H1 (cell line): Measurements from ENCODE around the gene PCDH9. TPM values are rescaled to one million over a fixed set of nuclear protein-coding genes. Genes with fewer than 3 reads are reported as not detected.

Experiments used
- CTCF ChIA-PET: fragments of 300-600 bp; sonication (Branson Sonifier 250); formaldehyde crosslinking; loops from one replicate; lab custom pipeline; 2021; ENCODE audit not compliant: partially characterized antibody; lab: Charles Lee
- POLR2A ChIA-PET: fragments of 300-600 bp; sonication (Branson Sonifier 250); formaldehyde crosslinking; loops from one replicate; lab custom pipeline; 2021; ENCODE audit warnings: inconsistent platforms; ENCODE audit not compliant: partially characterized antibody; lab: Charles Lee
- DNase-seq, 2 experiments: peaks; one replicate each; pipeline versions ENCODE4 v3.0.0 to v3.0.0-alpha.2; 2010 to 2022; ENCODE audit warnings: low spot score in 2 of 2, low read depth in 1 of 2, mixed read lengths in 1 of 2
- FAIRE-seq: peaks from 2 replicates; lab custom pipeline; 2011; peaks lifted over from hg19 to GRCh38; lab: Jason Lieb, UNC
- H2AFZ ChIP-seq: 2 replicates; pipeline ENCODE4 v1.8.1; 2012; ENCODE audit warnings: low read length, inconsistent platforms
- H2AK5ac ChIP-seq: 2 replicates; pipeline ENCODE4 v1.6.1; 2013; ENCODE audit warnings: low read depth, low read length
- H2BK120ac ChIP-seq: replicated peaks from 2 replicates; pipeline ENCODE3; 2013; ENCODE audit warnings: low read depth, low read length, inconsistent platforms
- H2BK12ac ChIP-seq: 2 replicates; pipeline ENCODE4 v1.6.1; 2013; ENCODE audit warnings: low read depth, low read length
- H2BK15ac ChIP-seq: 2 replicates; pipeline ENCODE4 v1.6.1; 2013; ENCODE audit warnings: low read length
- H2BK20ac ChIP-seq: 2 replicates; pipeline ENCODE4 v1.6.1; 2013; ENCODE audit warnings: low read length
- H2BK5ac ChIP-seq: 2 replicates; pipeline ENCODE4 v1.6.1; 2013; ENCODE audit warnings: low read depth, low read length
- H3K14ac ChIP-seq: 2 replicates; pipeline ENCODE4 v1.6.1; 2013; ENCODE audit warnings: inconsistent platforms; ENCODE audit not compliant: insufficient read length
- H3K18ac ChIP-seq: 2 replicates; pipeline ENCODE4 v1.6.1; 2013; ENCODE audit warnings: low read length; ENCODE audit errors: extremely low read depth
- H3K23ac ChIP-seq: 2 replicates; pipeline ENCODE4 v1.6.1; 2013; ENCODE audit warnings: inconsistent platforms; ENCODE audit not compliant: insufficient read length
- H3K23me2 ChIP-seq: 2 replicates; pipeline ENCODE4 v1.6.1; 2013; ENCODE audit warnings: low read depth, low read length
- H3K27ac ChIP-seq: 2 replicates; pipeline ENCODE4 v1.6.1; 2011; ENCODE audit warnings: low read depth, low read length, inconsistent platforms
- H3K27me3 ChIP-seq, 4 experiments: replicated peaks in 1 of 4; 1 replicate in 1 of 4; 2 replicates in 3 of 4; pipeline versions ENCODE4 v1.6.1 to v1.8.1; 2011 to 2013; ENCODE audit warnings: low read length in 3 of 4, mild to moderate bottlenecking in 3 of 4, inconsistent platforms in 2 of 4, mixed read lengths in 2 of 4, moderate library complexity in 1 of 4; ENCODE audit not compliant: control insufficient read depth in 3 of 4, insufficient read depth in 3 of 4; ENCODE audit errors: extremely low read depth in 1 of 4
- H3K36me3 ChIP-seq, 4 experiments: 2 replicates each; pipeline versions ENCODE4 v1.6.1 to v1.8.1; 2011 to 2013; ENCODE audit warnings: mild to moderate bottlenecking in 4 of 4, low read length in 3 of 4, moderate library complexity in 2 of 4, control low read depth in 1 of 4, inconsistent platforms in 1 of 4; ENCODE audit not compliant: insufficient read depth in 4 of 4, control insufficient read depth in 2 of 4
- H3K4ac ChIP-seq: replicated peaks from 2 replicates; pipeline ENCODE3; 2013; ENCODE audit warnings: low read length, low read depth, mixed read lengths, inconsistent platforms; ENCODE audit not compliant: insufficient read length
- H3K4me1 ChIP-seq, 4 experiments: replicated peaks in 1 of 4; 1 replicate in 1 of 4; 2 replicates in 3 of 4; pipeline versions ENCODE4 v1.6.1 to v1.8.1; 2011 to 2013; ENCODE audit warnings: low read length in 3 of 4, inconsistent platforms in 2 of 4, mixed read lengths in 1 of 4; ENCODE audit not compliant: insufficient read depth in 4 of 4, control insufficient read depth in 3 of 4
- H3K4me2 ChIP-seq, 2 experiments: 2 replicates each; pipeline versions ENCODE4 v1.6.1 to v1.8.1; 2011 to 2013; ENCODE audit warnings: low read depth in 2 of 2, low read length in 2 of 2, control low read depth in 1 of 2, inconsistent platforms in 1 of 2, mild to moderate bottlenecking in 1 of 2; ENCODE audit not compliant: insufficient read depth in 1 of 2
- H3K4me3 ChIP-seq, 4 experiments: fragments of 200-600, 300-600 bp in 1 of 4; sonication (generic), shearing (Covaris generic), sonication (Bioruptor Twin) in 1 of 4; 2 replicates each; pipeline versions ENCODE4 v1.5.1 to v1.8.1; 2011 to 2016; ENCODE audit warnings: low read length in 4 of 4, low read depth in 3 of 4, control low read depth in 2 of 4, inconsistent platforms in 2 of 4, mild to moderate bottlenecking in 2 of 4, mixed read lengths in 1 of 4, moderate library complexity in 1 of 4; ENCODE audit not compliant: insufficient read depth in 2 of 4; ENCODE audit errors: extremely low read depth in 1 of 4
- H3K56ac ChIP-seq: replicated peaks from 2 replicates; pipeline ENCODE3; 2013; ENCODE audit warnings: low read depth, mild to moderate bottlenecking, mixed read lengths, low read length, inconsistent platforms; ENCODE audit not compliant: insufficient read length
- H3K79me1 ChIP-seq: 2 replicates; pipeline ENCODE4 v1.6.1; 2013; ENCODE audit warnings: low read depth, low read length, control low read depth
- H3K79me2 ChIP-seq, 2 experiments: 2 replicates each; pipeline versions ENCODE4 v1.6.1 to v1.8.1; 2012 to 2013; ENCODE audit warnings: low read length in 2 of 2, mild to moderate bottlenecking in 2 of 2, inconsistent platforms in 1 of 2; ENCODE audit not compliant: insufficient read depth in 2 of 2, control insufficient read depth in 1 of 2
- H3K9ac ChIP-seq, 4 experiments: replicated peaks in 1 of 4; 1 replicate in 1 of 4; 2 replicates in 3 of 4; pipeline versions ENCODE4 v1.6.1 to v1.8.1; 2011 to 2013; ENCODE audit warnings: low read depth in 3 of 4, low read length in 3 of 4, control low read depth in 2 of 4, mild to moderate bottlenecking in 2 of 4, moderate library complexity in 2 of 4, inconsistent platforms in 1 of 4; ENCODE audit errors: extremely low read depth in 1 of 4
- H3K9me3 ChIP-seq, 2 experiments: 2 replicates each; pipeline versions ENCODE4 v1.6.1 to v1.8.1; 2012 to 2013; ENCODE audit warnings: mild to moderate bottlenecking in 2 of 2, moderate library complexity in 2 of 2, control low read depth in 1 of 2, inconsistent platforms in 1 of 2, low read depth in 1 of 2, low read length in 1 of 2, mixed read lengths in 1 of 2; ENCODE audit not compliant: insufficient read depth in 2 of 2
- H4K20me1 ChIP-seq, 2 experiments: replicated peaks in 1 of 2; 2 replicates each; pipeline versions ENCODE3 to v1.8.1; 2011 to 2013; ENCODE audit warnings: inconsistent platforms in 2 of 2, low read length in 2 of 2, mild to moderate bottlenecking in 1 of 2; ENCODE audit not compliant: insufficient read depth in 2 of 2, control insufficient read depth in 1 of 2
- H4K5ac ChIP-seq: 2 replicates; pipeline ENCODE4 v1.6.1; 2013; ENCODE audit warnings: low read length, low read depth, mixed read lengths, inconsistent platforms; ENCODE audit not compliant: insufficient read length
- H4K8ac ChIP-seq: 2 replicates; pipeline ENCODE4 v1.8.0; 2013; ENCODE audit warnings: mild to moderate bottlenecking, moderate library complexity, low read length, inconsistent platforms; ENCODE audit not compliant: insufficient read depth; ENCODE audit errors: extremely low read depth
- H4K91ac ChIP-seq: replicated peaks from 2 replicates; pipeline ENCODE3; 2013; ENCODE audit warnings: low read length, mixed read lengths, inconsistent platforms; ENCODE audit not compliant: insufficient read length
- CBX8 ChIP-seq: fragments of 300-800, 300-1000 bp; sonication (generic); IDR thresholded peaks from 2 replicates; pipeline ENCODE4 v1.7.1; 2016; ENCODE audit warnings: low read depth, low read length, borderline replicate concordance
- CTBP2 ChIP-seq: IDR thresholded peaks from 2 replicates; pipeline ENCODE4 v1.7.0; 2011; ENCODE audit warnings: borderline replicate concordance, mild to moderate bottlenecking, moderate library complexity, mixed read lengths, low read length; ENCODE audit not compliant: insufficient read depth, insufficient read length
- NANOG ChIP-seq: IDR thresholded peaks from 2 replicates; pipeline ENCODE4 v1.6.1; 2011; ENCODE audit warnings: low read length, low read depth, mild to moderate bottlenecking, inconsistent platforms; ENCODE audit not compliant: insufficient read depth, poor library complexity, severe bottlenecking
- PHF8 ChIP-seq: fragments of 200-600 bp; sonication (generic); conservative IDR thresholded peaks from 2 replicates; pipeline ENCODE4 v1.7.1; 2012; ENCODE audit warnings: low read depth, mild to moderate bottlenecking, inconsistent platforms, low read length, moderate library complexity
- POLR2A ChIP-seq, 2 experiments: IDR thresholded peaks; 1 replicate in 1 of 2; 2 replicates in 1 of 2; pipeline ENCODE4 v1.6.1; 2011; ENCODE audit warnings: low read depth in 2 of 2, low read length in 2 of 2, mild to moderate bottlenecking in 2 of 2; ENCODE audit errors: control extremely low read depth in 1 of 2
- SP2 ChIP-seq: IDR thresholded peaks from 2 replicates; pipeline ENCODE4 v1.6.1; 2012; ENCODE audit warnings: mild to moderate bottlenecking, low read length, inconsistent platforms
- TAF1 ChIP-seq: IDR thresholded peaks from 2 replicates; pipeline ENCODE4 v1.6.1; 2011; ENCODE audit warnings: mild to moderate bottlenecking, low read depth, low read length
- TCF12 ChIP-seq: IDR thresholded peaks from 2 replicates; pipeline ENCODE4 v1.6.1; 2011; ENCODE audit warnings: low read depth, mild to moderate bottlenecking, low read length
- polyA plus RNA-seq, 7 experiments: library from polyadenylated mRNA; depleted of rRNA in 3 of 7; stranded (reverse) in 5 of 7; unstranded in 2 of 7; fragments of >200 nt in 5 of 7; fragments of 200-250 nt in 2 of 7; gene quantifications; 1 replicate in 5 of 7; 2 replicates in 1 of 7; 4 replicates in 1 of 7; pipeline versions ENCODE4 v1.2.1 to v1.2.3, GENCODE V29; 2011 to 2013; ENCODE audit warnings: missing spikeins in 2 of 7, mixed read lengths in 2 of 7
- total RNA-seq: library from RNA; stranded (reverse); fragmentation: NEBNext Ultra II Directional; extraction: Animal tissue kit (Norgen Biotek cat#: 25700); gene quantifications from 2 replicates; pipeline ENCODE4 v1.2.1, GENCODE V29; 2021
- TF ChIP-seq, protein P1 (sequence below): IDR thresholded peaks from 2 replicates; pipeline ENCODE4 v1.6.1; 2011; ENCODE audit warnings: low read depth, mild to moderate bottlenecking, low read length; ENCODE audit not compliant: insufficient read depth
- TF ChIP-seq, protein P2 (sequence below): IDR thresholded peaks from 2 replicates; pipeline ENCODE4 v1.6.1; 2012; ENCODE audit warnings: low read length, inconsistent platforms

PCDH9 gene
- total and polyA plus RNA-seq, 2 of the 8 experiments (the other 6 are each of a cell fraction or from before 2014, with no cell fraction given), result 0.12 to 0.60 TPM

DNA sequence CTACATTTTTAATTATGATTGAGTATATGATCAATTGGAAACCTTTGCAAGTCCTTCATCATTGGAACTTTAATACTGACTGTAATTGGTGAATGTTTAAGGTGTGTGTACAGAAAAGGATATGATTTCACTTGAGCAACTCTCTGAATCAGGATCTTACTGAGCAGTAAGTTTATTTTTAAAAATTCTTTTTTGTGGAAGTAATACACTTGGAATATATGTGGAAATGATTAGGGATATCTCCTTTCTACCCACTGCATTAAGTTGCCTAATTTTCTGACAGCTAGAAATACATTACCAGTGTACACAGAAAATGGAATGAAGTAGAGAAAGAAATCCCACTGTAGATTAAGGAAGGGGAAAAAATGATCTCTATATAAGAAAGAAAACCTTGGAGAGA lies 865.8 kb downstream of the PCDH9 start:
- Histone ChIP-seq H3K36me3 (peaks cover 0 to 3% (median 0%) of the 10 kb centered on the region in 4 experiments; a peak in 1 of 8 replicates), H3K18ac (no peak overlapping the region), H2BK120ac (no peak overlapping the region), H3K23me2 (no peaks in the 10 kb centered on the region), H3K23ac (no peak overlapping the region), H3K9ac (no peak overlapping the region), H3K4me3 (no peak overlapping the region), H3K14ac (no peak overlapping the region), H4K5ac (no peak overlapping the region), H2BK15ac (no peak overlapping the region), H3K27ac (no peak overlapping the region), H3K79me2 (no peaks in the 10 kb centered on the region), H2BK12ac (no peak overlapping the region), H3K4ac (no peak overlapping the region), H2AFZ (no peak overlapping the region), H3K4me2 (no peak overlapping the region), H4K91ac (no peak overlapping the region), H2BK5ac (no peak overlapping the region), H3K27me3 (no peaks in the 10 kb centered on the region), H3K4me1 (no peaks in the 10 kb centered on the region), H4K20me1 (no peaks in the 10 kb centered on the region), H2AK5ac (no peak overlapping the region), H3K79me1 (no peaks in the 10 kb centered on the region), H2BK20ac (no peak overlapping the region), H3K56ac (no peak overlapping the region), H4K8ac (no peak overlapping the region), H3K9me3 (peaks cover 5% of the 10 kb centered on the region in 2 experiments; a peak in 3 of 4 replicates)
- FAIRE-seq (no peak), DNase-seq (no peak)
- no peak for TF ChIP-seq SP2
- TF ChIP-seq, protein P1, sequence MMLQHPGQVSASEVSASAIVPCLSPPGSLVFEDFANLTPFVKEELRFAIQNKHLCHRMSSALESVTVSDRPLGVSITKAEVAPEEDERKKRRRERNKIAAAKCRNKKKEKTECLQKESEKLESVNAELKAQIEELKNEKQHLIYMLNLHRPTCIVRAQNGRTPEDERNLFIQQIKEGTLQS, result no peak
- no peak for TF ChIP-seq CTBP2
- TF ChIP-seq NANOG, result no peak
- TF ChIP-seq PHF8, result no peak
- TF ChIP-seq CBX8, result no peak
- TF ChIP-seq POLR2A (IDR thresholded peaks at IDR 0.05; ENCODE audit: control extremely low read depth in 1 of 2, low read depth in 2 of 2, low read length in 2 of 2), result no peak
- no peak for TF ChIP-seq TCF12
- TF ChIP-seq, protein P2, sequence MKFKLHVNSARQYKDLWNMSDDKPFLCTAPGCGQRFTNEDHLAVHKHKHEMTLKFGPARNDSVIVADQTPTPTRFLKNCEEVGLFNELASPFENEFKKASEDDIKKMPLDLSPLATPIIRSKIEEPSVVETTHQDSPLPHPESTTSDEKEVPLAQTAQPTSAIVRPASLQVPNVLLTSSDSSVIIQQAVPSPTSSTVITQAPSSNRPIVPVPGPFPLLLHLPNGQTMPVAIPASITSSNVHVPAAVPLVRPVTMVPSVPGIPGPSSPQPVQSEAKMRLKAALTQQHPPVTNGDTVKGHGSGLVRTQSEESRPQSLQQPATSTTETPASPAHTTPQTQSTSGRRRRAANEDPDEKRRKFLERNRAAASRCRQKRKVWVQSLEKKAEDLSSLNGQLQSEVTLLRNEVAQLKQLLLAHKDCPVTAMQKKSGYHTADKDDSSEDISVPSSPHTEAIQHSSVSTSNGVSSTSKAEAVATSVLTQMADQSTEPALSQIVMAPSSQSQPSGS, result no peak
- TF ChIP-seq TAF1, result no peak
- ChIA-PET POLR2A (no interaction called here), CTCF (no interaction called here)
